GM23338 (cell line): ENCODE data around the gene NOSIP. TPM values are rescaled to one million over a fixed set of nuclear protein-coding genes. Genes with fewer than 3 reads are reported as not detected.

ENCODE experiments used
- ATAC-seq: fragments of 200-7000 bp; cut with Tn5 transposase; 3 replicates; pipeline ENCODE4 v1.9.1; 2020
- DNase-seq: peaks from one replicate; pipeline ENCODE4 v3.0.0-alpha.2; 2015; ENCODE audit warnings: low spot score
- H2AFZ ChIP-seq: fragments of 200-600 bp; sonication (generic); 2 replicates; pipeline ENCODE4 v1.8.0; 2016; ENCODE audit warnings: antibody characterized with exemption, mild to moderate bottlenecking, moderate library complexity
- H3F3A ChIP-seq: fragments of 200-600 bp; sonication (generic); replicated peaks from 2 replicates; pipeline ENCODE4 v1.8.0; 2017; ENCODE audit warnings: antibody characterized with exemption, mixed run types, low read depth
- H3K27ac ChIP-seq: fragments of 200-600 bp; sonication (generic); 2 replicates; pipeline ENCODE4 v1.6.1; 2016; ENCODE audit warnings: low read depth
- H3K27me3 ChIP-seq: fragments of 200-600 bp; sonication (generic); 2 replicates; pipeline ENCODE4 v1.8.0; 2016; ENCODE audit warnings: mild to moderate bottlenecking, mixed run types, moderate library complexity; ENCODE audit not compliant: insufficient read depth
- H3K36me3 ChIP-seq: fragments of 200-600 bp; sonication (generic); 2 replicates; pipeline ENCODE4 v1.8.0; 2016; ENCODE audit warnings: mild to moderate bottlenecking; ENCODE audit not compliant: insufficient read depth
- H3K4me1 ChIP-seq: fragments of 200-600 bp; sonication (generic); 2 replicates; pipeline ENCODE4 v1.8.0; 2016; ENCODE audit warnings: mild to moderate bottlenecking, moderate library complexity; ENCODE audit not compliant: insufficient read depth
- H3K4me2 ChIP-seq: fragments of 200-600 bp; sonication (generic); 2 replicates; pipeline ENCODE4 v1.7.1; 2017; ENCODE audit warnings: mixed run types
- H3K4me3 ChIP-seq: fragments of 200-600 bp; sonication (generic); 2 replicates; pipeline ENCODE4 v1.6.1; 2016; ENCODE audit warnings: mixed run types
- H3K79me2 ChIP-seq: fragments of 200-600 bp; sonication (generic); replicated peaks from 2 replicates; pipeline ENCODE4 v1.8.0; 2017; ENCODE audit warnings: mild to moderate bottlenecking; ENCODE audit not compliant: insufficient read depth
- H3K9me2 ChIP-seq: fragments of 200-600 bp; sonication (generic); 2 replicates; pipeline ENCODE4 v1.8.0; 2017; ENCODE audit not compliant: insufficient read depth
- H4K20me1 ChIP-seq: fragments of 200-600 bp; sonication (generic); replicated peaks from 2 replicates; pipeline ENCODE4 v1.8.0; 2017; ENCODE audit warnings: mild to moderate bottlenecking; ENCODE audit not compliant: insufficient read depth
- H3K27ac Mint-ChIP-seq: 2 replicates; pipeline ENCODE4 v1.8.0; 2020; ENCODE audit warnings: inconsistent platforms, mild to moderate bottlenecking, moderate library complexity, mixed read lengths
- H3K27me3 Mint-ChIP-seq: 3 replicates; pipeline ENCODE4 v1.8.0; 2022; ENCODE audit warnings: low read depth, mild to moderate bottlenecking, moderate library complexity, mixed read lengths, inconsistent platforms; ENCODE audit not compliant: insufficient read depth, poor library complexity
- H3K36me3 Mint-ChIP-seq: 3 replicates; pipeline ENCODE4 v1.8.0; 2021; ENCODE audit warnings: low read depth, mild to moderate bottlenecking, inconsistent platforms, moderate library complexity, mixed read lengths
- H3K4me1 Mint-ChIP-seq: 3 replicates; pipeline ENCODE4 v1.8.0; 2020; ENCODE audit warnings: mild to moderate bottlenecking, inconsistent platforms, mixed read lengths
- H3K4me3 Mint-ChIP-seq: 3 replicates; pipeline ENCODE4 v1.8.0; 2021; ENCODE audit warnings: moderate library complexity, mild to moderate bottlenecking, inconsistent platforms, mixed read lengths
- H3K9me3 Mint-ChIP-seq: 3 replicates; pipeline ENCODE4 v1.8.0; 2020; ENCODE audit warnings: moderate library complexity, mild to moderate bottlenecking, inconsistent platforms, mixed read lengths
- CREB1 ChIP-seq: fragments of 250-450 bp; sonication (Bioruptor Pico); IDR thresholded peaks from 2 replicates; pipeline ENCODE4 v1.5.0; 2020; ENCODE audit warnings: low read depth, mild to moderate bottlenecking, moderate library complexity
- CTCF ChIP-seq, 2 experiments: fragments of 200-600 bp in 1 of 2; sonication (generic) in 1 of 2; conservative IDR thresholded peaks; 2 replicates each; pipeline versions ENCODE4 v1.5.1 to v1.6.1; 2016 to 2017; ENCODE audit warnings: antibody characterized with exemption in 2 of 2, low read depth in 2 of 2, mild to moderate bottlenecking in 2 of 2, moderate library complexity in 1 of 2
- EZH2phosphoT487 ChIP-seq: fragments of 200-600 bp; sonication (generic); IDR thresholded peaks from one replicate; pipeline ENCODE4 v1.8.1; 2018; ENCODE audit warnings: antibody characterized with exemption; ENCODE audit not compliant: unreplicated experiment
- NANOG ChIP-seq: IDR thresholded peaks from 2 replicates; pipeline ENCODE4 v1.6.1; 2016; ENCODE audit warnings: antibody characterized with exemption, borderline replicate concordance
- ZNF462 ChIP-seq: fragments of 250-450 bp; sonication (Bioruptor Pico); IDR thresholded peaks from 2 replicates; pipeline ENCODE4 v1.5.0; 2020; ENCODE audit warnings: mild to moderate bottlenecking, moderate library complexity
- polyA plus RNA-seq: library from polyadenylated mRNA; unstranded; fragments of >200 nt; fragmentation: Nextera tagmentation; extraction: Ambion mirVana; gene quantifications from 2 replicates; pipeline ENCODE4 v1.2.1, GENCODE V29; 2016
- total RNA-seq: library from RNA; depleted of rRNA; stranded (reverse); fragments of >200 nt; shearing (Covaris generic); gene quantifications from 2 replicates; pipeline ENCODE4 v1.2.3, GENCODE V29; 2014

The NOSIP gene
- total and polyA plus RNA-seq, 2 experiments from 2014 or later: 88.5 to 143 TPM

GRCh38 chr19:49536921-49537462 is 43.4 kb downstream of the NOSIP start:
- H3K27me3 Mint-ChIP-seq: peaks cover 13% of the 10 kb centered on the region

More at GRCh38 chr19:49536921-49537462, 43.4 kb downstream of the NOSIP start:
- Histone ChIP-seq H3K4me3 (no peak overlapping the region), H3K4me2 (no peak overlapping the region), H3F3A (peaks cover 19% of the 10 kb centered on the region), H3K36me3 (no peaks in the 10 kb centered on the region), H3K4me1 (peaks cover 7% of the 10 kb centered on the region; the same call in 1 of the 2 replicates), H3K27me3 (no peaks in the 10 kb centered on the region), H3K79me2 (no peaks in the 10 kb centered on the region), H2AFZ (no peak overlapping the region), H4K20me1 (no peaks in the 10 kb centered on the region; the same call in 1 of the 2 replicates), H3K9me2 (no peaks in the 10 kb centered on the region), H3K27ac (no peak overlapping the region)
- DNase-seq: no peak
- TF ChIP-seq CREB1 (CRISPR knock-in tag) (no peak), NANOG (no peak), EZH2phosphoT487 (no peak), CTCF (conservative IDR thresholded peaks at IDR 0.05; ENCODE audit: low read depth in 2 of 2) (no peak), ZNF462 (CRISPR knock-in tag) (no peak)
- Mint-ChIP-seq H3K36me3 (peaks cover 2% of the 10 kb centered on the region; the same call in 1 of the 3 replicates), H3K4me3 (no peak overlapping the region), H3K27ac (no peak overlapping the region), H3K9me3 (no peaks in the 10 kb centered on the region), H3K4me1 (peaks cover 15% of the 10 kb centered on the region)
- no peak for ATAC-seq
